Pancreas (tissue), 10 donors: ENCODE data around the gene MAGI1. TPM values are rescaled to one million over a fixed set of nuclear protein-coding genes. Genes with fewer than 3 reads are reported as not detected.
A peak's percentile ranks its signal among the peaks of the same experiment; 100 is the strongest.

Experiments
- ATAC-seq, 4 donors: fragments of 200-7000 bp; cut with Tn5 transposase; one replicate each; pipeline versions ENCODE4 v1.8.0 to v1.9.1; 2020; ENCODE audit warnings: mild to moderate bottlenecking in 4 of 4, moderate library complexity in 4 of 4
- DNase-seq, 6 donors: peaks; one replicate each; pipeline ENCODE4 v3.0.0-alpha.2; 2020
- FAIRE-seq: peaks from 2 replicates; lab custom pipeline; 2012; peaks lifted over from hg19 to GRCh38; lab: Jason Lieb, UNC
- H3K27ac ChIP-seq, 4 donors: fragments of 200-600 bp; sonication (generic); 1 replicate in 3 of 4; 2 replicates in 1 of 4; pipeline versions ENCODE4 v1.5.0 to v1.8.0; 2020
- H3K27me3 ChIP-seq, 4 donors: fragments of 200-600 bp; one replicate each; pipeline ENCODE4 v1.8.0; 2021
- H3K36me3 ChIP-seq, 3 donors: fragments of 200-600 bp; sonication (generic) in 1 of 3; one replicate each; pipeline versions ENCODE4 v1.5.0 to v1.8.0; 2020 to 2021
- H3K4me1 ChIP-seq, 3 donors: fragments of 200-600 bp; one replicate each; pipeline ENCODE4 v1.8.0; 2021
- H3K4me3 ChIP-seq, 4 donors: fragments of 200-600 bp; sonication (generic) in 2 of 4; one replicate each; pipeline versions ENCODE4 v1.5.0 to v1.8.0; 2020 to 2021
- H3K9me3 ChIP-seq, 4 donors: fragments of 200-600 bp; one replicate each; pipeline ENCODE4 v1.8.0; 2021
- WGBS, 2 donors: extraction: QIAGEN DNeasy Blood & Tissue Kit; methylation state at CpG; one replicate each; pipeline ENCODE4 v1.1.7; 2013; 5-methylcytosine and 5-hydroxymethylcytosine counted together
- intact Hi-C, 3 donors: fragments of 100-400 bp; cut with DNase I; formaldehyde crosslinking; loops; one replicate each; pipeline versions ENCODE4 v1.11.1 to v1.14.2; 2022
- polyA plus RNA-seq, 2 donors: library from polyadenylated mRNA; stranded (reverse); fragments of 200-250 nt; gene quantifications; one replicate each; pipeline ENCODE4 v1.2.3, GENCODE V29; 2013
- total RNA-seq, 6 donors: library from RNA; stranded (reverse); fragmentation: NEBNext Ultra II Directional in 4 of 6; extraction: Animal tissue kit (Norgen Biotek cat#: 25700) in 4 of 6; gene quantifications; one replicate each; pipeline versions ENCODE4 v1.2.1 to v1.2.4, GENCODE V29; 2021 to 2023
- TF ChIP-seq, protein P1 (sequence below), 4 donors: fragments of 200-600 bp; sonication (generic) in 3 of 4; IDR thresholded peaks; one replicate each; pipeline versions ENCODE4 v1.5.0 to v1.8.0; 2021; ENCODE audit warnings: antibody characterized with exemption in 4 of 4
- donor health status: healthy with polysubstance abuse.
- donor health status: DM: no; HTN: no; CAD: no; lungs with moderate emphysema.
- donor health status: DM: no; HTN: no; CAD: no.
- donor health status: control.
- donor health status: control.
- donor health status: Bipolar disorder and iron deficiency.
- donor health status: DM: yes; HTN: yes; CAD: no.
- donor health status: DM: no; HTN: no; CAD: no.
- donor health status: DM: no; HTN: no; CAD: no.
- donor health status: DM: yes; HTN: yes; CAD: no.

The MAGI1 gene
- total and polyA plus RNA-seq, 8 donors: 19.7 to 45.1 (median 28.0) TPM

DNA sequence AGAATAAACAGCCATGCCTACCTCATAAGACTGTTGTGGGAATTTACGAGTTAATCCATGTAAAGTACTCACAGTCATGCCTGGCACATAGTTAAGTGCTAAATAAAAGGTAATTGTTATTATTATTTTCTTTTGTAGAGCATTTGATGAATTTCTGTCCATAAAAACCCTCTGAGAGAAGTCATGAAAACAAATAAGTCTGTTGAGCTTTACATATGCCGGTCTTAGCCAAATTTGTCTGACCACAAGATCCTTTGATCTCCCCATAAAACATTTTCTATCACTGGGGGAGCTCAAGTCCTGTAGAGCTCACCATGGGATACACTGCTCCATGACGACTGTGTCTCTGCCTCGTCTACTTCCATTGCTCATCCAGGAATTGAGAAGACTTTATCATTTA lies 114.0 kb downstream of the MAGI1 start:
- 74 to 83% methylated on average over 4 of the region's 4 CpGs for WGBS, 2 donors
- peak overlapping the region in 2 of 4 donors; percentile 66 to 73 for H3K27ac ChIP-seq
- FAIRE-seq: no peak

GRCh38 chr3:65922441-65922840 lies 116.3 kb downstream of the MAGI1 start:
- intact Hi-C loops: no loop called here
- 90 to 91% methylated on average over 2 of the region's 2 CpGs for WGBS, 2 donors
- Histone ChIP-seq H3K27ac (no peak overlapping the region), H3K36me3 (no peaks in the 10 kb centered on the region), H3K27me3 (no peaks in the 10 kb centered on the region), H3K9me3 (no peaks in the 10 kb centered on the region), H3K4me3 (no peak overlapping the region), H3K4me1 (peaks cover 10 to 15% (median 11%) of the 10 kb centered on the region in 3 donors)
- ATAC-seq: no peak
- no peak for FAIRE-seq
- DNase-seq: no peak
- TF ChIP-seq, protein P1, sequence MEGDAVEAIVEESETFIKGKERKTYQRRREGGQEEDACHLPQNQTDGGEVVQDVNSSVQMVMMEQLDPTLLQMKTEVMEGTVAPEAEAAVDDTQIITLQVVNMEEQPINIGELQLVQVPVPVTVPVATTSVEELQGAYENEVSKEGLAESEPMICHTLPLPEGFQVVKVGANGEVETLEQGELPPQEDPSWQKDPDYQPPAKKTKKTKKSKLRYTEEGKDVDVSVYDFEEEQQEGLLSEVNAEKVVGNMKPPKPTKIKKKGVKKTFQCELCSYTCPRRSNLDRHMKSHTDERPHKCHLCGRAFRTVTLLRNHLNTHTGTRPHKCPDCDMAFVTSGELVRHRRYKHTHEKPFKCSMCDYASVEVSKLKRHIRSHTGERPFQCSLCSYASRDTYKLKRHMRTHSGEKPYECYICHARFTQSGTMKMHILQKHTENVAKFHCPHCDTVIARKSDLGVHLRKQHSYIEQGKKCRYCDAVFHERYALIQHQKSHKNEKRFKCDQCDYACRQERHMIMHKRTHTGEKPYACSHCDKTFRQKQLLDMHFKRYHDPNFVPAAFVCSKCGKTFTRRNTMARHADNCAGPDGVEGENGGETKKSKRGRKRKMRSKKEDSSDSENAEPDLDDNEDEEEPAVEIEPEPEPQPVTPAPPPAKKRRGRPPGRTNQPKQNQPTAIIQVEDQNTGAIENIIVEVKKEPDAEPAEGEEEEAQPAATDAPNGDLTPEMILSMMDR (IDR thresholded peaks at IDR 0.05): no peak

More for the DNA sequence above, 114.0 kb downstream of the MAGI1 start:
- intact Hi-C loops: no loop called here
- Histone ChIP-seq H3K27me3 (no peaks in the 10 kb centered on the region), H3K9me3 (no peaks in the 10 kb centered on the region), H3K4me3 (no peak overlapping the region), H3K4me1 (peaks cover 11 to 26% (median 23%) of the 10 kb centered on the region in 3 donors), H3K36me3 (no peaks in the 10 kb centered on the region)
- TF ChIP-seq, protein P1 (IDR thresholded peaks at IDR 0.05): no peak
- DNase-seq: no peak
- ATAC-seq: peak in 1 of 4 donors; percentile 8

- DNase-seq (no peak), FAIRE-seq (no peak), ATAC-seq (no peak)
- 78 to 83% methylated on average over 2 of the region's 2 CpGs for WGBS, 2 donors
- TF ChIP-seq, protein P1 (IDR thresholded peaks at IDR 0.05): no peak
- Histone ChIP-seq H3K27me3 (no peaks in the 10 kb centered on the region), H3K9me3 (no peaks in the 10 kb centered on the region), H3K36me3 (no peaks in the 10 kb centered on the region), H3K4me3 (no peak overlapping the region), H3K27ac (peak overlapping the region in 1 of 4 donors; percentile 19), H3K4me1 (peaks cover under 1 to 5% (median 3%) of the 10 kb centered on the region in 3 donors)
- intact Hi-C loops: no loop called here
Measured at GRCh38 chr3:65919826-65920225, 118.9 kb downstream of the MAGI1 start.

- no peak for DNase-seq
Measured at GRCh38 chr3:65915477-65915876, 123.2 kb downstream of the MAGI1 start.

More at GRCh38 chr3:65915477-65915876, 123.2 kb downstream of the MAGI1 start:
- intact Hi-C loops: no loop called here
- Histone ChIP-seq H3K27me3 (no peaks in the 10 kb centered on the region), H3K9me3 (no peaks in the 10 kb centered on the region), H3K27ac (peak overlapping the region in 1 of 4 donors; percentile 13), H3K4me3 (no peak overlapping the region), H3K36me3 (no peaks in the 10 kb centered on the region), H3K4me1 (peaks cover 11 to 18% (median 16%) of the 10 kb centered on the region in 3 donors)
- FAIRE-seq (no peak), ATAC-seq (no peak)
- TF ChIP-seq, protein P1 (IDR thresholded peaks at IDR 0.05): no peak
- 81 to 84% methylated on average over 2 of the region's 2 CpGs for WGBS, 2 donors
